Ecto neural progenitor cell (in vitro differentiated cells): ENCODE measurements around the gene RPS21.
A peak's percentile ranks its signal among the peaks of the same experiment; 100 is the strongest.

Experiments used
- DNase-seq: peaks from one replicate; pipeline ENCODE4 v3.0.0-alpha.2; 2018; ENCODE audit warnings: low spot score

Gene RPS21

DNA sequence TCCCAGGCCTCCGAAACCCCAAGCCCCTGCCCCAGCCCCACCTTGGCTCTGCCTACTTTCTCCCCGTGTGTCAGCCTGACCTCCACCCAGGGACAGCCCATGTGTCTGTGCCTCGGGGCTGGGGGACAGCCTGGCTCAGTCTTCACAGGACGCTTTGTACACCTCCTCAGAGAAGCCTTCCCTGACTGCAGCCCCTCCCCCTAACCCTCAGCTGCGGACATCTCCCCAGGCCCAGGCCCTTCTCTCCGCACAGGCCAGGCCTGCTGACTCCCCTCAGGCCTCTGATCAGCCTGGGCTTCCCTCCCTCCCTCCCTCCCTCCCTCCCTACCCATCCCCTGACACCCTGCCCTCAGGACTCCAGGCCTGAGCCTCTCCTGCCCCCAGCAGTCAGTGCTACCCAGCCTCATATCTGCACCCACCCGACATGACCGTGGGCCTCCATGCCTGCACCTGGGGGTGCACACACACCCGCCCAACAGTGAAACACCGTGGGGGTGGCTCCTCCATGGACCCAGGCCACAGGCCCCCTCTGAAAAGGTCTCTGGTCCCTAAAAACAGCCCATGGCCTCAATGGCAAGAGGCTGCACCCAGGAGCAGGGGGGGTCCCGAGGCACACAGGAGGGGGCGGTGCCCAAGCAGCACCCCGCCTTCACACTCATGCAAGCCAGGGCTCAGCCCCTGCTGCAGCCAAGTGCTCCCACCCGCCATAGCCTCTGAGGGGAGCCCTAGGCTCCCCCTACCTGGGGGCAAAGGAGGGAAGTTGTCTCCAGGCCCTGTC lies 32.7 kb upstream of the RPS21 start:
- no peak for DNase-seq

GRCh38 chr20:62354811-62355341 lies 32.0 kb upstream of the RPS21 start:
- DNase-seq: no peak

GRCh38 chr20:62355516-62355877 lies 31.4 kb upstream of the RPS21 start:
- DNase-seq: no peak

DNA sequence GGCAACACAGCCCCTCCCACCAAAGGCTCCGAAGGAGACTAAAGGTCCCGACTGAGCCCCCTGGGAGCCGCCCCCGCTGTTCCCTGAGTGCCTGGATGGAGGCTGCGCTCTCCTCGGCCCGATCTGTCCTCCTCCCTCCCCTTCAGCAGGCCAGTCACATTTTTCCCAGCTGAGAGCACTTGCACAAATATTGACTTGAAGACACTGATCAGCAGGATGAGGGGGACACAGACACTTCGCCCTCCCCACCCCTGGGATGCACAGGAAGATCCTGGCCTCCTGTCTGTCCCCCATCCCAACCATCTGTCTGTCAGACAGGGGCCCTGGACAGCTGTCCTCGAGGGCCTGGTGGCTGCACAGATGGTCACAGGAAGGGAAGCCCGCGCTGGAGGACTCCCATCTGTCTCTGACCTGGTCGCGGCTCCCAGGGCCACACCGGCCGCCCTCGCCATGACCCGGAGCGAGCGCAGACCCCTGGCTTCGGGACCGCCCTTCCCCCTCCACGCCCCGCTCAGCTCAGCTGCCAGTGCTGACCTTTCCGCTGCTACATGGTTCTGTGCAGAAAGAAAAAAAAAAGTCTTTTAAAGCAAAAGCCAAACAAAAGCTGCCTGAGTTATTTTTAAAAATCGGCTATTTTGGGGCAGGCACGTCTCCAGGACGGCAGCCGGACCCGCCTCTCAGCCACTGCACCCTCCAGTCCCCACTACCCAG lies 30.9 kb upstream of the RPS21 start:
- no peak for DNase-seq

DNA sequence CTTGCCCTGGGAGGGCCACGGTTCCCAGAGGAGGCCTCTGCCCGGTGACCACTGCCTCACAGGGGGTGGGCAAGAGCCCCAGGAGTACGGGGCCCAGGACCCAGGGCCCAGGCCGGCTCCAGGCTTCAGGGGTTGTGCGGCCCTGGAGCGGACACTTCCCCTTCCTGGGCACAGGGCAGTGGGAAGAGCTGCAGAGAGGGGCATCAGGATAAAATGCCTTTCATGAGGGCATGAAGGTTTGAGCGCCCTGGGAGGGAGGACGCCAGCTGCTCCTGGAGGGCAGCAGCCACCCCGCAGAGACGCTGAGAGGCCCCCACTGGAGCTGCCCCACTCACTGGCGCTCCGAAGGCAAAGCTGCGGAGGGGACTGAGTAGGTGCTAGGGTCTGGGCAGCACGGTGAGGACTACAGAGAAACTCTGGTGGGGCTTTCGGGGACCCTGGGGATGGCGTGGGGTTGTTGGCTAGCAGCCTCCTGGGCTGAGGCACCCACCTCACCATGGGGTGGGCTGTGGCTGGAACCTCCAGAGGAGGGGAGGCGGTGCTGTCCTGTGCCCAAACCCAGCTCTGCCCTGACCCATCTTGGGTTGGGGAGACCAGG lies 30.2 kb upstream of the RPS21 start:
- DNase-seq: no peak

- DNase-seq: no peak
These were observed 29.7 kb upstream of the RPS21 start for GRCh38 chr20:62357187-62357667.

GRCh38 chr20:62357681-62358080 lies 29.2 kb upstream of the RPS21 start:
- DNase-seq: no peak

- DNase-seq: no peak
These were observed 28.5 kb upstream of the RPS21 start for GRCh38 chr20:62358171-62359042.

GRCh38 chr20:62359043-62359490 lies 27.8 kb upstream of the RPS21 start:
- no peak for DNase-seq

DNA sequence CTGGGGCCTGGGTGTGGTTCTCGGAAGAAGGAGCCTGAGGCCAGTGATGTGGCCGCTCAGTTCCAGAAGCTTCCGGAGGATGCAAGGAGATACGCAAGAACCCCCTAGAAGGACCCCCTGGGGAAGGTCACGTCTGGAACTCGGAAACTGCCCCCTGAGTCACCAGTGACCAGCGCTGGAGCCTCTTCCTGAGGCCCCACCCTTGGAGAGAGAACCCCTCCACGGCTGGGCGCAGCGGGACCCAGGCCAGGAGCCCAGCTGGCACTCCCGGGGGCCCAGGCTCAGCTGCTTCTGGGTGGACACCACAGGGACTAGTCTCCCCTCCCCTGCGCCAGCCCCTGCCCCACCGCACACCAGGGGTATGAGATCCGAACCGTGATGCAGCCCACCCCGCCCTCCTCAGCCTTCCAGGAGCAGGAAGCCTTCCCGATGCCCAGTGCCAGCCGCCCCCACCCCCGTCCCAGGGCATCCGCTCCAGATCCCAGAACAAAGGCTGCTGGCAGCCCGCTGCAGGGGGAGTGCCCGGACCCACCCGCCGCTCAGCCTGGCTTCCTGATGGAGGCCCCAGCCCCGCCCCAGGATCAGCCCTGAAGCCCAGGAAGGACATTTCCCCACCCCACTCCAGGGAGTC lies 27.3 kb upstream of the RPS21 start:
- DNase-seq: no peak

- DNase-seq: peak; percentile 54
These were observed 25.8 kb upstream of the RPS21 start for GRCh38 chr20:62360854-62361798.

DNA sequence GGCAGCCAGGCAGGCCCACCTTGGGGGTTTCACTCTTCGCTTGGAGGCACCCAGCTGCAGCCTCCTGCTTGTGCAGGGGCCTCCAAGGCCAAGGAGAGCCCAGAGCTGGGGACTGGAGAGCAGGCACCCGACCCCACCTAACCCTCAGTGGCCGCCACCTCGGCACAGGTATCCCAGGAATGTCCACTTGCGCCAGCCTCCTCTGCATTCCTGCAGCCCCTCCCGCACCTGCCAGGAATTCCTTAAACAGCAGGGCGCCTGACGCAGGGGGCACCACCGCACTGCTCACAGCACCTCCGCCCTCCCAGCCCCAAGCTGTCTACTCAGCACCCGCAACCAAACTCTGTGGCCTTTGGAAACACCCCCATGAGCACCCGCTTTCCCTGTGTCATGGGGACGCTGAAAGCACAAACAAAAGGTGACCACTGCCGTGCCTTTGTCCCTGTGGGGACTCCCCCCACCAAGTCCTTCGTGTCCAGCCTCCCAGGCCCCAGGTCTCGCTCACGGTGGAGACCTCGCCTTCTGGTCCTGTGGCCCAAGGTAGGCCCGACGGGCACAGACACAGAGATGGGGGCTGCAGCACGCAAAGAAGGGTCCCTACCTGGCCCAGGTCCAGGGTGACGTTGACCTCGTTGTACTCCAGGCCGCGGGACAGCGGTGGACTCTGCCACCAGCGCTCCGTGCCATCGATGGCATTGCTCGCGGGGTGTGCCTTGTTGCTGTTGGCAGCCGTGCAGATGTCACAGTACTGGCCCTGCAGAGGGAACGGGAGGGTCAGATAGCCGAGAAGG lies 24.9 kb upstream of the RPS21 start:
- peak; percentile 60 for DNase-seq

DNA sequence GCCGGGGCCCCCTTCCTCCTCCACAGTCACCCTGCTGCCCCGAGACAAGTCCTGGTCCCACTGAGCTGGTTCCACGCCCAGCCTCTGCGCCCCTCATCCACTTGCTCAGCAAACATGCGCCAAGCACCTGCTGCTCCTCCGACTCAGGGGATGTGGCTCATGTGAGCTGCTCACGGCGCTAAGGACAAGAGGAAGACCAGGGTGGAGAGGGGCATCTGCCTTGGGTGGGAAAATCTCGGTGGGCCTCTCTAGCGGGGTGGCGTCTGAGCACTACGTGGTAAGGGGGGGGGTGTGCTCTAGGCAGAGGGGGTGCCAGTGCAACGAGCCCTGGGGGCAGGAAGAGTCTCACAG lies 24.3 kb upstream of the RPS21 start:
- DNase-seq: peak; percentile 48

- DNase-seq: peak; percentile 62
These were observed 23.6 kb upstream of the RPS21 start for GRCh38 chr20:62362991-62363919.

- DNase-seq: peak; percentile 62
These were observed 22.7 kb upstream of the RPS21 start for GRCh38 chr20:62363920-62364851.

DNA sequence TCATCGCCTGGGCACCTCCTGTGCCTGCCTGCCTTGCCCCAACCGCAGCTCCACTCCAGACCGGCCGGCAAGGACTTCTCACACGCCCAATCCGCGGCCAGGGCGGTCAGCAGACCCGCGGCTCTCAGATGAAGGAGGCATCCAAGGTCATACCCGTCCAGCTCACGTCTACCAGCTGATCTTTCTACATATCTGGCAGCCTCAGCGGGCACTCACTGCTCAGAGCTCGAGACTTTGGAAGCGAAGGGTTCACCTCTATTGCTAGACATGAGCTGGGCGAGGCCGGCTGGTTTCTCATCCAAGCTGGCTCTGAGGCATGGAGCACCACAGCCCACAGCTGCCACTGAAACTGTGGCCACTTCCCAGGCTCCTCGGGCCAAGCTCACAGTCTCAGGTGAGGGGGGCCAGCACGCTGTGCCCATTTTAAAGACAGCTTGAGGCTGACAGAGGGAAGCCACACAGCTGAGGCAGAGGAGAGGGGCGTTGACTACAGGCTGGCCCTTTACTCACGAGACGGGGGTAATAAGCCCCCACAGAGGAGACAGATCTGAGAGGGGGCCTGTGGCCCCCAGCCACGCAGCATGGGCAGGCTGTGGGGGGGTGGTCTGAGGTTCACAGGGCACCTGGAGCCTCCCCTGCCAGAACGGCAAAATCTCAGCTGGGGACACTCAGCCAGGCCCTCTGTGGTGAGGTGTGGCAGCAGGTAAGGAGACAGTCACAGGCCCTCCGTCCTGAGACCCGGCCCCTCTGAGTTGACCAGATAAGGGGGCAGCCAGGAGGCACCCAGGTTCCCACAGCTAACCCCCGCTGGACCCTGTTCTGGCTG lies 21.8 kb upstream of the RPS21 start:
- no peak for DNase-seq
